ENCODE measurements around the gene ZMIZ1.

The ZMIZ1 gene

DNA sequence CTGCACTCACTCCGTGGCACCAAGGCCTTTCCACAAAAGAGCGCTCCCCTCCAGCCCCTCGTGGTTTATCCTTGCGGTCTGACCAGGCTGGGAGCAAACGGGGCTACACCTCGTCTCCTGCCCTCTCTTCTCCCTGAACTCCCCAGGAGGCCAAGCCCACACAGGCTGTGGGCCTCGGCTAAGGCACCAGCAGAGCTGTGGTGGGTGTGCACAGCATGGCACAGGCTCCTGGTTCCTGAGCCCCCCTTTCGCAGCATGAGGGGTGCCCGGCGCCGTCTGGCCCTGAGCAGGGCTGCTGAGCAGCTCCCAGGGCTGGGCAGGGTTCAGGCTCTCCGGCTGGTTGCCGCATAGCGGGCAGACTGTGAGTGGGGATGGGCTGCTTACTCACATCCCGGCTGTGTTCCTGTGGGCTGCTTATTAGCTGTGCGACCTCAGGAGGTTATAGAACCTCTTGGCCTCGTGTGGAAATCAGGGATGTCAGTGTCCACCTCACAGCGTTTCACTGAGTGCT, 90.4 kb downstream of the ZMIZ1 start:
- no peak for DNase-seq

DNA sequence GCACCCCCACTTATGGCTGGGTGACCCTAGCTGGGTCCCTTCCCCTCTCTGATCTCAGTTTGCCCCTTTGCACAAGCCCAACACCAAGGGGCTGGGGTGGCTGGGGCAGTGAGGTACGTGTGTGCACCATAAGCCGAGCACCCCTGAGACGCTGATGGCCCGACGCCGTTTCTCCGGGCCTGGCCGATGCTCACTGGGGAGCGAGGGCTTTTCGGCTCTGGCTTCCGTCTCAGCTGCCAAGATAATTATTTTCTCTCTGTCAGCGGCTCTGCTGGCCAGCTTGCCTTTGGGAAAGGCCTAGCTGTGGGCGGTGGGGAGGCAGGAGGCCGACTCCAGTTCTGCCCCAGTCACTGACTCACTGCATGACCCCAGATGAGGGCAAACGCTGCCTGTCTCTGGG, 91.0 kb downstream of the ZMIZ1 start:
- DNase-seq, result no peak

DNA sequence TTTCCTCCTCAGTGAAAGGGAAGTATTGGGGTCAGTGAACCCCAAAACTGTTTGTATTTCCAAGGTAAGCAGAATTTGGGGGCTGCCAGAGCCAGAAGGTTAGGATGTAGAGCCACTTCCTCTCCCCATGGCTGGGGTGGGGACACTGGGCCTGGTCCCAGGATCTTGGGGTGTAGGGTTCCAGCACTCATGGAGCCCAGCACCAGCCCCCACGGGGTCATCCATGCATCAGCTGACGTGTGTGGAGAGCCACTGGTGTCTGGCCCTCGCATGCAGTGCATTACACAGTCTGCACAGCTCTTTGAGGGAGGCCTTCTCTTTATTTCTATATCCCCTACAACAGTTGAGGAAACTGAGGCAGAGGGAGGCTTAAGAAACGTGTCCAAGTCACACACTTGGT, 91.4 kb downstream of the ZMIZ1 start:
- DNase-seq, result no peak

DNA sequence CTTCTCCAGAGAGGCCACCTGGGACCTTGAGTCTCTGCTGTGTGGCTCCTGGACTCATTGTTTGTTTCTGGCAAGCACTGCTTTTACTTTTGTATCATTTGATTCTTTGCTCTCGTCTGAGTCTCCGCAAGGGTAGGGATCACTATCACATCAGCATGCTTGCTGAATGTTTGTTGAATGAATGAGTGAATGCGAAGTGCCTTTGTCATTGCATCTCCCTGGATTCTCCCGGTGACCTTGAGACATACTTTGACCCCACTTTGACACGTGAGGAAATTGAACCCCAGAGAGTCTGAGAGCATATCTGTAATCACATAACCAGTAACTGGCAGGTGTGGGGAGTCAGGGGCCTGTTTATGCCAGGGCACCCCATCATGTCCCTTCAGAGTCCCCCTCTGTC, 92.8 kb downstream of the ZMIZ1 start:
- no peak for DNase-seq

DNA sequence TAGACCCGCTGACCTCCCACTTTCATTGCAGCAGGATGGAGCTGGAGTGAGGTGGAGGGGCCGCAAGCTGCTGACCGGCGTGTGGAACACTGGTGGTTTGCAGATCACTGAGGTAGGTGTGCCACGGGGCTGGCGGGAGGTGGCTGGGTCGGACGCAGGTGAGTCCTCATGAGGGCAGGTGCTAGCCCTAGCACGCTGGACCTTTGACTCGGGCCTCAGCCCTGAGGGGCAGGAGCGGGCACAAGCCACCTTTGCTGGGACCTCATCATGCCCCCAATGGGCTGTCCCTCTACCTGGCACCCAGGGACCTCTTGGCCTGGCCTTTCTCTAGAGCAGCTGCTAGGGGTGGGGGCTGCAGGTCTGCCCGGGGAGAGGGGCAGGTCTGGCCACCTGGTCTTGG, 93.3 kb downstream of the ZMIZ1 start:
- no peak for DNase-seq

DNA sequence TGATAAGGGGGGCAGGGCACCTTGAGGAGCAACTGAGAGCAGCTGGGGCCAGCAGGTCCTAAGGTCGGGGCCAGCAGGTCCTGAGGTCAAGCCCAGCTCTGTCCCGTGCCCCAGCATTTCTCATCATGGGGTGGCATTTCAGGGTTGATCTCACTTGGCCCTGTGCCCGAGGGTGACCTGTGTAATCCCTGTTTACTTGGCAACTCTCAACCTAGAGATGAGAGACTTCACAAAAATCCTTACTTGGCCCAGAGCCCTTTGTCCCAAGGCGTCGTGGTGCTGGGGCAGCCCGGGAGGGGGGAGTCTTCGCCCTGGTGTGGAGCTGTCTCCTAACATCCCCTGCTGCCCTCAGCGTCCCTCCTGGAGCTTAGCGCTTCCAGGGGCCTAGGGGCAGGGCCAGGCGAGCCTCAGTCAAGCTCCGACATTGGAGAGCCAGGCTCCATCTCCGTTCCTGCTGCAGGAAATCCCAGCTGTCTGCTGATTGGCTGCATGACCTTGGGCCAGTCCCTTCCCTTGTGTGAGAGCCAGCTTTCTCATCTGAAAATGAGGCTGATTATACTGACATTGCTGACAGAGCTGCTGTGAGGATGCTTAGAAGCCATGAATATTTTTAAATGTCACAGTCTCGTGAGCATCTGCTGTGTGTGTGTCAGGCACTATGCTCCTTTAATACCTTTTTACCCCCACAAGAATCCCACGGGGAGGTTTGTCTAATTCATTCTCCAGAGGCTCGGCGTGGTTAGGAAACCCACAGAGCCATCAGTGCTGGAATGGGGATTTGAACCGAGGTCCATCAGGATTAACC, 94.3 kb downstream of the ZMIZ1 start:
- DNase-seq, result no peak

DNA sequence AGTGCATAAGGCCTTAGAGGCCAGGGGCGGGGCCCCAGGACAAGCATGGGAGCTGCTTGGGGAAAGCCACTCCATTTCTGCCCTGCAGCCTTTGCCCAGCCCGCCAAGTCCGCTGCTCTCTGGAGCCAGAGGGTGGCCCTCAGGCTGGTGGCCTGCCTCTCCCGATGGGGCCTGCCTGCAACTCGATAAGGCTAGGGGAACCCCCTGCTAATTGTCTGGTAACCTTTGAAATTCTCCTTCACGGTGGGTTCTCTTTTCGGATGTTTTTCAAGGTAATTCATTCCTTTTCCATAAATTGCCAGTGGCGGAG, 94.9 kb downstream of the ZMIZ1 start:
- no peak for DNase-seq

DNA sequence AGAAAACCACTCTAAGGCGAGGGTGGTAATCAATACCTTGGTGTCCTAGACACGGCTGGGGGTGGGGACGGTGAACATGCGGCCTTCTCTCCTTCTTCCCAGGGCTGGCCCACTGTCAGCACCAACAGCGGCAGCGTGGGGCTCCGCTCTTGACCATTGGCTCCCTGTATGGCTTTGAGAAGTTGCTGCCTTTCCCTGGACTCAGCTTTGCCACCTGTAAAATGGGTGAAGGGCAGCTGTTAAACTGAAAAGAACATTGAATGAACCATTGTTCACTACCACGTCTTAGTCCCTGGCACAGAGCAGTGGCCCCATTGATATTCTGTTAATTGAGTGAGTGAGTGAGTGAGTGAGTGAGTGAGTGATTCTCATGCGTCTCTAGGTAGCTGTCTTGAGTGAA, 95.3 kb downstream of the ZMIZ1 start:
- DNase-seq, result no peak

DNA sequence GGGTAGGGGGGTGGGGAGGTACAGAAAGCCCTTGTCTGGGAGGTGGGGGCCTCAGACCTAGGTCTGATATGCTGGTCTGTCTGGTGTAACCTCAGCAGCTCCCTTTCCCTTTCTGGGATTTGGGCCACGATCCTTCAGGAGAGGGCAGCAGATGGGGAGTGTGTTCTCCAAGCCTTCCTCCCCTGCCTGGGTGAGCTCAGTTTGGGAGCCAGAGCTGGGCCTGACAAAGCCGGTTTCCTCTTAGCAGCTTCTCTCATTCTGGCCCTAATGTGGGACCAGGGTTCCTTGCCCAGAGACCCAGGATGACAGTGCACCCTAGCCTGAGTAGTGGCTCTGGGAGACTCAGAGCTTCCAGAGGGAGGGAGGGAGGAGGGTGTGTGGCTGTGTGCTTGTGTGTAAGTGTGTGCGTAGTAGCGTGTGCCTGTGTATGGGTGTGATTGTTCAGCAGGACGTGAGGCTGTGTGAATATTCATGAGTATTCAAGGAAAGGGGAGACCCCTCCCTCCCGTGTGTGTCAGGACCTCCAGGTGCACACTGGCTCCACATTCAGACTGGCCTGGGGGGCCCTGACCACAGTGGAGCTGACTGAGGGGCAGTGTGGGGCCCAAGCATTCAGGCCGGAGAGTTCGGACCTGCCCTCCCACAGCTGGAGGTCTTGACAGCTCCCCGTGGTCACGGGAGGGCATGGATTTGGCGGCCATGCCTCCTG, 96.5 kb downstream of the ZMIZ1 start:
- DNase-seq, result no peak

DNA sequence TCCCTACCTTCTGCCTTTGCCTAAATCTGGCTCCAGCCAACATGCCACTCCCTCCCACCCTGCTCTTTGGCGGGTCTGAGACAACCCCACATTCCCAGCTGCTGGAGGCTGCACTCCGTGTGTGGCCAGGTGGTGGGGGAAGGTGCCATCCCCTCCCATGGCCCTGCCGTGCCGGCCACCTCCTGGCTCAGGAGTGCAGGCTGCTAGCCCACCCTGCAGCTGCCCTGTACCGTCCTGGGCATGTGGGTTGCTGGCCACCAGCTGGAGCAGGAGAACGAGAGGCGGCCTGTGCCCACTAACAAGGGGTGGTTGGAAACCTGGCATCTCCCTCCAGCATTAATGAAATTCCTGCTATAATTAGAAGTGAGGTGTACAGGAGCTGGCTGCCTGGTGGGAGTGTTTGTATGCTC, 97.6 kb downstream of the ZMIZ1 start:
- DNase-seq, result no peak

DNA sequence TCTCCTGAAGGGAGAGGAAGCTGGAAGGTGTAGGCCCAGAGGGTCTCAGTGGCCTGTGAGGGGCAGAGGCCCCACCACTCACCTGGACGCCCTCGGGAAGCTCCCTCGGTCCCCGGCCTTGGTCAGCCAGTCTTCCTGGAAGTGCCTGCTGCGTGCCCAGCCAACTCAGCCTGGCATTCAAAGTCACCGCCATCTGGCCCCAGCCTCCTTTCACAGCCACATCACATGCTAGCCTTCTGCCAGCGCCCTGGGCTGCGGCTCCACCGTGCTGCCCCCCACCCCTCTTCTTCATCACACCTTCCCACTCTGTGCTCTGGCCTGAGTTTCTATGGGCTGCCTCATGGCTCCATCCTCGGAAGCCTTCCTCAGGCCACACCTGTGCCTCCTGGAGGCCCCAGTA, 98.0 kb downstream of the ZMIZ1 start:
- no peak for DNase-seq

DNA sequence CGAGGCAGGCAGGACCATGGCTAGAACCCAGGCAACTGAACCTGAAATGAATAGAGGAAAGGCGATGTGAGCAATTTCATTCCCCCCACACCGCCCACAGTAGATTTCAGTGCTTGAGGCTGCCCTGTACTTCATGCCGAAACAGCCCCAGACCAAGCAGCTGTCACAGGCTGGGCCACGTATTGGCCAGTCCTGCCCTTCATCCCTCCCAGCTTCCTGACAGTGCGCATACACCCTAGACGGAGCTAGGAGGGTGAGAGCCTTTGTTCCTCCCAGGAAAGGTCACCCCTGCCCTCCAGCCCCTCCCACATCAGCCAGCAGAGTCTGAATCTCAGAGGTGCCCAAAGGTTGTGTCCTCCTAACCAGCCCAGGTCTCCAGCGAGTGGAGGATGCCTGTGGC, 98.8 kb downstream of the ZMIZ1 start:
- DNase-seq, result no peak

DNA sequence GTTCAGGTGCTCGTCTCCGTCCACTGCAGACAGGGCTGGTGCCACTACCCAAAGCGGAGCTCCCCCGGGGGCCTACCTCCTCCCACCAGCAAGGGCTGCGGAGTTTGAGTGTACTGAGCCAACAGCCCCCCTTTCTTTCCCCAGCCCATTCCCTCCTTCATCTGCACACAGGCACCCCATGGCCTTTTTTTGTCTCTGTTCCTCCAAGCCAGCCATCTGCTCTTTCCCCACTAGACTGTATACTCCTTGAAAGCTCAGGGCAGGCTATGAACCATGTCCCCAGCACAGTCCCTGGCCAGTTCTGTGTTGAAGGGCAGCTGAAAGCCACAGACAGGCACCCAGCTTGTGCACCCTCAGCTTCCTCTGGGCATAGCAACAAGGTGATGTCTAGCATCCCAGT, 99.4 kb downstream of the ZMIZ1 start:
- DNase-seq, result no peak

DNA sequence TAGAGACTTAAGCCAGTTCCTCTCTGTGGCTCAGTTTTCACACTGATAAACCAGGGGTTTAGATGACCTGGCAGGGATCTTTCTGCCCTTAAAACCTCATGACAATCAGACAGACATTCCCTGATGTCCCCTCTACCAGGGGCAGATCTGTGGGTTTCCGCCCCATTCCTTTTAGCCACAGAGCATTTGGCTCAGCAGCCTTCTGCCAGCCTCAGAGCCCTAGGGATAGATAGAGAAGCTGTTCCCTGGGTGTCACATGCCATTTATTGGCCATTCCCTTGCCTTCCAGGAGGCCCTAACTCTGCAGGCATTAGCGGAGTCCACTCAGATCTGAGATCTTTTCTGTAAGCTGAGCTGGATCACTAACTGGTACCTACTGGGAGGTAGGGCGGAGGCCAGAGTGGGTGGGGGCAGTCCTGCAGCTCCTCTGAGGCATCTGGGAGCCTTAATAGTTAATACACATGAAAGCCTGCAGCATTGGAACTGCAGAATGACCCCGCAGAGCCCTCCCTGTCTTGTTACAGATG, 101.5 kb downstream of the ZMIZ1 start:
- no peak for DNase-seq

DNA sequence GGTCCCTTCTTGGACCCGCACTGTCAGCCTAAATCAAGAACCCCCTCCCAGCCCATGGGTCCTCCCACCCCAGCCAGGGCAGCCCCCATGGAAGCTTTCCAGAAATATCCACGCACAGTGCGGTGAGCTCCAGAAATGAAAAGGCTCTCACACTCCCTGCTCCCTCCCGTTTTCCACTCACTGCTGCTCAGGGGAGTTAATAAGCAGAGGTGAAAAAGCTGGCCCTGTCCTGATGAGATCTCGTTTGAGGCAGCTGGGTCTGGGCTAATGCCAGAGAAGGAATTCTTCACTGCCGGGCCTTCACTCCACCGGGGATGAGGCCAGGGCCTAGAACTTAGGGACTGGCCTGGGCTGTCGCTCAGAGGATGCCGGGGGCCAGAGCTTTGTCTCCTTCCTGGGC, 102.2 kb downstream of the ZMIZ1 start:
- DNase-seq, result no peak

DNA sequence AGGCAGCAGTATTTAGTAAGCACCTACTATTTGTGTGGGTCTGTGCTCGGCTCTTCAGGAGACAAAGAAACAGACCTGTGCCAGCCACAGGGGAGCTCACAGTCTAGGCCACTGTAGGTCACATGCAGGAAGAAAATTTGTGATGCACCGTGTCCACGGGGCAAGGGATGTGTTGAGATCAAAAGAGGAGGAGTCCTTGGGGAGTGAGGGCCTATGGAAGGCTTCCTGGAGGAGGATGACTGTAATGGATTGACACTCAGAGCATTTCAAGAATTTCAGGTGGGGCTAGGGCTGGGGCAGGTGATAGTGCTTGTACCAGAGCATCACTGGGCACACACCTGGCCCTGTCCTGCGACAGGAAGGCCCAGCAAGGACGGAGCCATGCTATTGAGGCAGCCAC, 102.7 kb downstream of the ZMIZ1 start:
- no peak for DNase-seq

DNA sequence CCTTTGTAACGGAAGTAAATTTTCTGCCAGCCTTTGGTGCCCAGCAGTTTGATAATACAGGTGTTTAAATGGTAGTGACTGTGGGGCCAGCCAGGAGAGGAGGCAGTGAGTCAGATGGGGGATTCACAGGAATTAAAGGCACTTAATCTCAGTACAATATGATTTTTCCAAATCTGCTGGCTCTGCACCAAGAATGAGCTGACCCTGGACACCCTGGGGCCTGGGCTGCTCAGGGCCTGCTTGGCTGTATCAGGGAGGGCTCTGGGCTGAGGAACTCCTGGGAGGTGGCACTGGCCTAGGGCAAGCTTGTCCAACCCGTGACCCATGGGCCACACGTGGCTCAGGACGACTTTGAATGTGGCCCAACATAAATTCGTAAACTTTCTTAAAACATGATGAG, 104.1 kb downstream of the ZMIZ1 start:
- DNase-seq, result no peak

DNA sequence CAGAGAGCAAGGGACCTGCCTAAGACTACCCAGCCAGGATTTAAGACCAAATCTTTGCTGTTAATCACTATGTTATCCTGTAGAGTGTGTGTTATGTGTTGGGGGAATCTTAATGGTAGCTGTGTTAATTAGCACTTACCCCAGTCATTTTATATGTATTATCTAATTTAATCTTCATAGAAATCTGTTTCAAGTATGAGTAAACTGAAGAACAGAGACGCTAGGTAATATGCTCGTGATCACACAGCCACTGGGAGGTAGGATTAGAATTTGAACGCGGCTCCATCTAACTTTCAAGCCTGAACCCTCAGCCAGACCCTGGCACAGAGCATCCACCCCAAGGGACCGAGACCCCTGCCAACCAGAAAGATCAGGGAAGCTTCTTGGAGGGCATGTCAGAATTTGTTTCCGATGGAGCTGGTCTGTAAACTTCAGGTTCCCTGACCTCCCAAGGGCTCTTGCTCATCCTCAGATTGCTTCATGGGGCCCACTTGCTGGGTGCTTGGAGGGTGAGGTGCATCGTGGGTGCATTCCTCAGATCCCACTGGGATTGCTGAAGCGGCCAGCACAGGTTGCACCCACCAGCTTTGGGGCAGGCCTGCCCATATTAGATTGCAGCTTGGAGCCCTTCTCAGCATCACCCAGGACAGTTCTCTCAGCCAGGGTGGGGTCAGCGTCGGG, 105.0 kb downstream of the ZMIZ1 start:
- no peak for DNase-seq

DNA sequence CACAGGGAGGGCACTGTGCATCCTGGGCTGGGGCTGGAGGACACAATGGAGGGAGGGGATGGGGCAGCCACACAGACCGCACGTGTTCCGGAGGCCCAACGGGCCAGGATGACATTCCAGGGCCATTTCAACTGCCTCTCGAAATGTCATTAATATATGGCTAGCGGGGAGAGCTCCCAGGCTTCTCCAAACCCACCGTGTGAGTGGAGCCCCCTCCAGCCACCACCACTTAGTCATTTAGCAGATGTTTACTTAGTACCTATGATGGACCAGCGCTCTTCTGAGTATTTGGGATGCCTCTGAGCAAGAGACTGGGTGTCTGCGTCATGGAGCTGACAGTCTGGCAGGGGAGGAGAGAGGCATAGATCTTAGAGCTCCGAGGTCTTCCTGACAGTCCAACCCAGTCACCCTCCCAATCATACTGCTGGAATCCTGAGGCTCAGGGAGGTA, 107.3 kb downstream of the ZMIZ1 start:
- DNase-seq, result no peak

DNA sequence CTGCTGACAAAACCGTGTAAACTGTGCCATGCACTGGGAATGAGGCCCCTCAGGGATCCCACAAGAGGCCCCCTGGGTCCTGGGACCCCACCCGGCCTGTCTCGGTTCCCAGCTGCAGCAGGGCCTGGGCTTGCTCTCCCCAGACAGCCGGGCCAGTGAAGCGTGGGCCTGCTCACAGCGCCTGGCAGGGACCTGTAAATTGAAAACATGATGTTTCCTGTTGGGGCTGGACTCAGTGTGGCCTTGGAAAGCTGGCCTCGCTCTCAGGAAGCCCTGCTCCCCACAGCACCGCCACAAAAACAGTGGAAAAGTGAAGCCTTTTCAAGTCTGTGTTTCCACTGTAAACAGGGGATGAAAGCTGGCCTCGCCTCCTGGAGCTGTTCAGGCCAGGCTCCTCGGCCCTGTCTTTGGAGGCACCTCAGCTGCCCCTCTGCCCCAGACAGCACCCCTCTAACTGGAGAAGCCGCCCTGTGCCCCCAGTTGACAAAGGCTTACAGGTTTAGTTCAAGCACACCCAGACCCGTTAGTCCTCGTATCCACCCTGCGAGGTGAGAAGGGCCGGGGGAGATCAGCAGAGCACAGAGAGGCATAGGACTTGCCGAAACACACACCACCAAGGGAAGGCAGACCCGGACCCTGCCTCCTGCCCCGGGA, 108.3 kb downstream of the ZMIZ1 start:
- DNase-seq, result no peak

DNA sequence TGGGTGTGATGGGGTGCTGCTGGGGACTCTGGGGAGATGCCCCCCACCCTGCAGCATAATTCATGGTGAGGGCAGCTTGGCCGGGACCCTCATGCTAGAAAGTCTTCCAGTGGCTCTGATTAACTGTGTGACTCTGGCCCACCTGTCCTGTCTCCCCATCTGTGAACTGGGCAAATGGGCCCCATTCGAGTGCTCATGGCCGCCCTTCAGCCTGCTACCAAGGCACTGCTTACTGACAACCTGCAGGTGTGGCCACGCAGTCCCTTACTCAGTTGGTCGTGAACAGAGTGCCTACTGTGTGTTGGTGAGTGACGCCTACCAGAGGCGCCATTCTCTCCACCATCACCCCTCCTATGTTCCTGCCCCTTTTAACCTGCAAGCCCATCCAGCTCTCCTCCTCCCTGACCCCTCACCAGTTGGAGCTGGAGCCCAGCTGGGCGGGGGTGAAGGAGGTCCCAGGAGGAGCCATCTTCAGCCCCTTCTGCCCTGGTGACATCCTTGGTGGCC, 109.4 kb downstream of the ZMIZ1 start:
- DNase-seq, result no peak

DNA sequence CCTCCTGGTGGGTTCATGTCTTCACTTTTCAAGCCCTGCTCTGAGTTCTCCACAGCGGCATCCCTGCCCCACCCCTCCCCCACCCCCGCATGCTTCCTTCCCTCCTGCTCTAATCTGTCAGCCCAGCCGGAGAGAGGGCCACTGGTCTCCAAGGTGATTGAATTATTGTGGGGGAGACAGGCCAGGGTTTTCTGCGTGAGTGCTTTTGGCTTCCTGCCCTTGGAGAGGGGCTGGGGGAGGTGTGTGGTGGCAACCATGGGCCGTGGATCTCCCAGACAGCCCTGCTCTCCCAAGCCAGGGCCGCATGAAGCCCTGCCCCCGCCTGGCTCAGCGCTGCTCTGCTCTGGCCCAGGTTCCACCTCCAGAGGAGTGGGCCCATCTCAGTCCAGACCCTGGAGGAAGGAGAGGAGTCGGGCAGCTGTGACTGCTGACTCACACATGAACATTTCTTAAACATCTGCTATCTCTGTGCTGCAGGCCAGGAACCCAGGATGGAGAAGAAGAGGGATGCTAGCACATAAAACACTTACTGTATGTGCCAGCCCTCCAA, 109.9 kb downstream of the ZMIZ1 start:
- DNase-seq, result no peak
